MM.1S (cell line): ENCODE data around the gene DVL1.

Experiments
- DNase-seq: peaks from one replicate; pipeline ENCODE4 v3.0.0-alpha.2; 2015
- H2AFZ ChIP-seq: fragments of 300-600 bp; sonication (generic); 2 replicates; pipeline ENCODE4 v1.6.0; 2016; ENCODE audit warnings: antibody characterized with exemption, low read length
- H3F3A ChIP-seq: fragments of 300-600 bp; sonication (generic); 2 replicates; pipeline ENCODE4 v1.6.1; 2016; ENCODE audit warnings: mild to moderate bottlenecking, antibody characterized with exemption, low read length, moderate library complexity, mixed read lengths; ENCODE audit not compliant: insufficient read depth
- H3K27ac ChIP-seq: fragments of 300-600 bp; sonication (generic); 2 replicates; pipeline ENCODE4 v1.5.1; 2016; ENCODE audit warnings: mild to moderate bottlenecking, low read length
- H3K27me3 ChIP-seq: fragments of 300-600 bp; sonication (generic); replicated peaks from 2 replicates; pipeline ENCODE4 v1.6.0; 2016; ENCODE audit warnings: low read length; ENCODE audit not compliant: insufficient read depth
- H3K36me3 ChIP-seq: fragments of 300-600 bp; sonication (generic); replicated peaks from 2 replicates; pipeline ENCODE4 v1.6.1; 2016; ENCODE audit warnings: mild to moderate bottlenecking, low read length, mixed read lengths; ENCODE audit not compliant: insufficient read depth
- H3K4me1 ChIP-seq: fragments of 300-600 bp; sonication (generic); 2 replicates; pipeline ENCODE4 v1.6.1; 2016; ENCODE audit warnings: low read length, mixed read lengths
- H3K4me2 ChIP-seq: fragments of 300-600 bp; sonication (generic); 2 replicates; pipeline ENCODE4 v1.6.0; 2016; ENCODE audit warnings: low read depth, low read length
- H3K4me3 ChIP-seq: fragments of 300-600 bp; sonication (generic); 2 replicates; pipeline ENCODE4 v1.5.1; 2016; ENCODE audit warnings: low read length, mixed read lengths
- H3K79me2 ChIP-seq: fragments of 300-600 bp; sonication (generic); 2 replicates; pipeline ENCODE4 v1.6.1; 2016; ENCODE audit warnings: mixed run types, low read length, mixed read lengths
- H3K9ac ChIP-seq: fragments of 300-600 bp; sonication (generic); 2 replicates; pipeline ENCODE4 v1.6.1; 2016; ENCODE audit warnings: low read length, mixed read lengths
- H3K9me2 ChIP-seq: fragments of 300-600 bp; sonication (generic); replicated peaks from 2 replicates; pipeline ENCODE4 v1.6.1; 2016; ENCODE audit warnings: mild to moderate bottlenecking, low read length, mixed read lengths; ENCODE audit not compliant: insufficient read depth
- H3K9me3 ChIP-seq: fragments of 300-600 bp; sonication (generic); replicated peaks from 2 replicates; pipeline ENCODE4 v1.6.1; 2016; ENCODE audit warnings: mild to moderate bottlenecking, low read length, mixed read lengths; ENCODE audit not compliant: insufficient read depth
- H4K20me1 ChIP-seq: fragments of 300-600 bp; sonication (generic); 2 replicates; pipeline ENCODE4 v1.6.1; 2016; ENCODE audit warnings: mild to moderate bottlenecking, low read length, moderate library complexity, mixed read lengths; ENCODE audit not compliant: insufficient read depth
- CTCF ChIP-seq: fragments of 300-600 bp; sonication (generic); IDR thresholded peaks from 2 replicates; pipeline ENCODE4 v1.5.1; 2016; ENCODE audit warnings: antibody characterized with exemption, low read length, mixed read lengths
- EZH2 ChIP-seq: fragments of 300-600 bp; sonication (generic); optimal IDR thresholded peaks from 2 replicates; pipeline ENCODE3; 2017; ENCODE audit warnings: low read depth, mild to moderate bottlenecking, antibody characterized with exemption, low read length, mixed read lengths
- EZH2phosphoT487 ChIP-seq: fragments of 300-600 bp; sonication (generic); IDR thresholded peaks from 2 replicates; pipeline ENCODE4 v1.6.1; 2018; ENCODE audit warnings: antibody characterized with exemption, low read length

DVL1 gene

GRCh38 chr1:1303736-1304135, 45.5 kb downstream of the DVL1 start:
- no peak for DNase-seq
- H3F3A ChIP-seq = peaks cover 3% of the 10 kb centered on the region; the same call in 1 of the 2 replicates
- no peaks in the 10 kb centered on the region for H3K9me3 ChIP-seq
- H3K36me3 ChIP-seq = no peaks in the 10 kb centered on the region
- no peak overlapping the region for H3K4me3 ChIP-seq
- no peak overlapping the region for H3K4me2 ChIP-seq
- no peak overlapping the region for H2AFZ ChIP-seq
- no peak for TF ChIP-seq EZH2
- no peak for TF ChIP-seq CTCF
- no peak for TF ChIP-seq EZH2phosphoT487
- H4K20me1 ChIP-seq = no peaks in the 10 kb centered on the region
- H3K9me2 ChIP-seq = no peaks in the 10 kb centered on the region
- no peak overlapping the region for H3K27ac ChIP-seq
- peaks cover 26% of the 10 kb centered on the region for H3K79me2 ChIP-seq
- peaks cover 10% of the 10 kb centered on the region for H3K4me1 ChIP-seq
- H3K9ac ChIP-seq = no peak overlapping the region
- no peaks in the 10 kb centered on the region for H3K27me3 ChIP-seq

GRCh38 chr1:1302951-1303509, 46.2 kb downstream of the DVL1 start:
- Histone ChIP-seq H3K4me3 (no peak overlapping the region), H3K9me2 (no peaks in the 10 kb centered on the region), H3K36me3 (no peaks in the 10 kb centered on the region), H3F3A (peaks cover under 1% of the 10 kb centered on the region; the same call in 1 of the 2 replicates), H3K4me1 (peaks cover 10% of the 10 kb centered on the region), H4K20me1 (no peaks in the 10 kb centered on the region), H3K27me3 (no peaks in the 10 kb centered on the region), H2AFZ (no peak overlapping the region), H3K9ac (no peak overlapping the region), H3K27ac (no peak overlapping the region), H3K79me2 (peaks cover 24% of the 10 kb centered on the region), H3K9me3 (no peaks in the 10 kb centered on the region), H3K4me2 (no peak overlapping the region)
- TF ChIP-seq CTCF (no peak), EZH2phosphoT487 (no peak), EZH2 (no peak)
- DNase-seq = no peak

DNA sequence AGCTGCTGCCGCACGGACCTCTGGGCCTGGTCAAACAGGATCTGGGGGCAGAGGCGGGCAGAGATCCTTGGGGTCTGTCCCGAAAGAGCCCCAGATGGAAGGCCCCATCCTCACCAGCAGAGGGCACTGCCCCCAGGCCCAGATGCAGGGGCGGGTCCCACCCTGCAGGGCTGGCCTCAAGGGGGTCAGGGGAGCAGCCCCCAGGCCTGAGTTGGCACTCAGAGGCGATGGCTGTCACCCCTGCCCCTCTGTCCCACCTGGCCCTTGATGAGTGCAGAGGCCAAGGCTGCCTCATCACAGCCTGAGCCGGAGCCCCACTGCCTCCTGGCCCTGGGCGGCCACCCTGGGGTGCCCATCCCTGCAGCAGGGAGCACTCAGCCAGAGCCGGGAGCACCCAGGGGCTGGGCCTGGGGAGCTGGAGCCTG, 47.2 kb downstream of the DVL1 start:
- peaks cover 20% of the 10 kb centered on the region for H3K79me2 ChIP-seq
- no peaks in the 10 kb centered on the region for H3F3A ChIP-seq
- H3K36me3 ChIP-seq = no peaks in the 10 kb centered on the region
- H2AFZ ChIP-seq = no peak overlapping the region
- no peaks in the 10 kb centered on the region for H4K20me1 ChIP-seq
- no peak overlapping the region for H3K9ac ChIP-seq
- H3K27ac ChIP-seq = no peak overlapping the region
- no peaks in the 10 kb centered on the region for H3K27me3 ChIP-seq
- no peaks in the 10 kb centered on the region for H3K9me2 ChIP-seq
- H3K4me3 ChIP-seq = no peak overlapping the region
- no peak overlapping the region for H3K4me2 ChIP-seq
- no peak for DNase-seq
- no peaks in the 10 kb centered on the region for H3K9me3 ChIP-seq
- H3K4me1 ChIP-seq = peaks cover 9% of the 10 kb centered on the region
- no peak for TF ChIP-seq EZH2phosphoT487
- TF ChIP-seq CTCF = peak; percentile 43
- no peak for TF ChIP-seq EZH2
